Fibroblast of lung (primary cell): ENCODE measurements around the gene MICB. TPM values are rescaled to one million over a fixed set of nuclear protein-coding genes. Genes with fewer than 3 reads are reported as not detected.

ENCODE experiments used
- DNase-seq, 2 donors: peaks; one replicate each; pipeline versions ENCODE4 v3.0.0 to v3.0.0-alpha.2; 2010; ENCODE audit warnings: low read depth in 2 of 2
- H2AFZ ChIP-seq: 2 replicates; pipeline ENCODE4 v1.5.1; 2012; ENCODE audit warnings: low read length, control low read depth, inconsistent platforms
- H3K27ac ChIP-seq: 2 replicates; pipeline ENCODE4 v1.5.1; 2011; ENCODE audit warnings: low read length, control low read depth; ENCODE audit not compliant: insufficient read depth
- H3K27me3 ChIP-seq: 2 replicates; pipeline ENCODE4 v1.5.1; 2011; ENCODE audit warnings: mild to moderate bottlenecking, low read length; ENCODE audit not compliant: control insufficient read depth, insufficient read depth
- H3K36me3 ChIP-seq: 2 replicates; pipeline ENCODE4 v1.5.1; 2011; ENCODE audit warnings: low read length; ENCODE audit not compliant: control insufficient read depth, insufficient read depth
- H3K4me1 ChIP-seq: 2 replicates; pipeline ENCODE4 v1.5.1; 2011; ENCODE audit warnings: low read length; ENCODE audit not compliant: control insufficient read depth, insufficient read depth; ENCODE audit errors: extremely low read depth
- H3K4me2 ChIP-seq: 2 replicates; pipeline ENCODE4 v1.5.1; 2011; ENCODE audit warnings: low read length, control low read depth; ENCODE audit not compliant: insufficient read depth; ENCODE audit errors: extremely low read depth
- H3K4me3 ChIP-seq, 4 experiments: fragments of 200-600 bp in 1 of 4; sonication (generic) in 1 of 4; replicated peaks in 1 of 4; 2 replicates each; pipeline ENCODE4 v1.5.1; 2011 to 2016; ENCODE audit warnings: low read length in 4 of 4, low read depth in 3 of 4, mild to moderate bottlenecking in 3 of 4, control low read depth in 2 of 4, inconsistent platforms in 1 of 4, mixed read lengths in 1 of 4; ENCODE audit not compliant: insufficient read depth in 1 of 4; ENCODE audit errors: control extremely low read depth in 1 of 4
- H3K79me2 ChIP-seq: 2 replicates; pipeline ENCODE4 v1.5.1; 2012; ENCODE audit warnings: mild to moderate bottlenecking, low read length, inconsistent platforms; ENCODE audit not compliant: control insufficient read depth, insufficient read depth
- H3K9ac ChIP-seq: 2 replicates; pipeline ENCODE4 v1.5.1; 2011; ENCODE audit warnings: mild to moderate bottlenecking, low read length, control low read depth; ENCODE audit not compliant: insufficient read depth
- H3K9me3 ChIP-seq: 2 replicates; pipeline ENCODE4 v1.5.1; 2012; ENCODE audit warnings: low read depth, low read length; ENCODE audit not compliant: control insufficient read depth, insufficient read depth
- H4K20me1 ChIP-seq: 2 replicates; pipeline ENCODE4 v1.5.1; 2011; ENCODE audit warnings: low read length; ENCODE audit not compliant: control insufficient read depth, insufficient read depth; ENCODE audit errors: extremely low read depth
- EZH2 ChIP-seq: IDR thresholded peaks from 2 replicates; pipeline ENCODE4 v1.5.1; 2012; ENCODE audit warnings: low read length, control low read depth, mild to moderate bottlenecking; ENCODE audit errors: missing control alignments
- polyA plus RNA-seq, 2 donors: library from polyadenylated mRNA; depleted of rRNA in 1 of 2; stranded (reverse) in 1 of 2; unstranded in 1 of 2; fragments of >200 nt; gene quantifications; 2 replicates each; pipeline ENCODE4 v1.2.1, GENCODE V29; 2011 to 2012; ENCODE audit warnings: missing spikeins in 1 of 2
- total RNA-seq: library from RNA; depleted of rRNA; stranded (reverse); fragments of >200 nt; gene quantifications from 2 replicates; pipeline ENCODE4 v1.2.1, GENCODE V29; 2014
- TF ChIP-seq, protein P1 (sequence below), 2 donors: IDR thresholded peaks in 1 of 2; conservative IDR thresholded peaks in 1 of 2; 1 replicate in 1 of 2; 2 replicates in 1 of 2; pipeline ENCODE4 v1.5.1; 2011 to 2012; ENCODE audit warnings: low read length in 2 of 2, control low read depth in 1 of 2, inconsistent platforms in 1 of 2, low read depth in 1 of 2, mild to moderate bottlenecking in 1 of 2

The MICB gene
- total and polyA plus RNA-seq, 2 donors (not counting 1 experiment from before 2014, with no cell fraction given) = 17.2 to 18.6 TPM

- Histone ChIP-seq H3K27me3 (no peaks in the 10 kb centered on the region), H2AFZ (peak overlapping the region; percentile 20), H3K4me1 (peaks cover 8% of the 10 kb centered on the region), H3K4me2 (peak overlapping the region; percentile 13), H3K79me2 (no peaks in the 10 kb centered on the region), H3K27ac (peak overlapping the region; percentile 37), H4K20me1 (no peaks in the 10 kb centered on the region), H3K36me3 (peaks cover 5% of the 10 kb centered on the region), H3K4me3 (no peak overlapping the region), H3K9me3 (no peaks in the 10 kb centered on the region), H3K9ac (no peak overlapping the region)
- no peak for DNase-seq
- TF ChIP-seq, protein P1, sequence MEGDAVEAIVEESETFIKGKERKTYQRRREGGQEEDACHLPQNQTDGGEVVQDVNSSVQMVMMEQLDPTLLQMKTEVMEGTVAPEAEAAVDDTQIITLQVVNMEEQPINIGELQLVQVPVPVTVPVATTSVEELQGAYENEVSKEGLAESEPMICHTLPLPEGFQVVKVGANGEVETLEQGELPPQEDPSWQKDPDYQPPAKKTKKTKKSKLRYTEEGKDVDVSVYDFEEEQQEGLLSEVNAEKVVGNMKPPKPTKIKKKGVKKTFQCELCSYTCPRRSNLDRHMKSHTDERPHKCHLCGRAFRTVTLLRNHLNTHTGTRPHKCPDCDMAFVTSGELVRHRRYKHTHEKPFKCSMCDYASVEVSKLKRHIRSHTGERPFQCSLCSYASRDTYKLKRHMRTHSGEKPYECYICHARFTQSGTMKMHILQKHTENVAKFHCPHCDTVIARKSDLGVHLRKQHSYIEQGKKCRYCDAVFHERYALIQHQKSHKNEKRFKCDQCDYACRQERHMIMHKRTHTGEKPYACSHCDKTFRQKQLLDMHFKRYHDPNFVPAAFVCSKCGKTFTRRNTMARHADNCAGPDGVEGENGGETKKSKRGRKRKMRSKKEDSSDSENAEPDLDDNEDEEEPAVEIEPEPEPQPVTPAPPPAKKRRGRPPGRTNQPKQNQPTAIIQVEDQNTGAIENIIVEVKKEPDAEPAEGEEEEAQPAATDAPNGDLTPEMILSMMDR (conservative IDR thresholded peaks at IDR 0.05 in 1 of 2, IDR thresholded peaks at IDR 0.05 in 1 of 2; ENCODE audit: low read depth in 1 of 2, low read length in 2 of 2) = no peak
- TF ChIP-seq EZH2 = no peak
Measured at GRCh38 chr6:31525553-31525931, 27.6 kb downstream of the MICB start.

DNA sequence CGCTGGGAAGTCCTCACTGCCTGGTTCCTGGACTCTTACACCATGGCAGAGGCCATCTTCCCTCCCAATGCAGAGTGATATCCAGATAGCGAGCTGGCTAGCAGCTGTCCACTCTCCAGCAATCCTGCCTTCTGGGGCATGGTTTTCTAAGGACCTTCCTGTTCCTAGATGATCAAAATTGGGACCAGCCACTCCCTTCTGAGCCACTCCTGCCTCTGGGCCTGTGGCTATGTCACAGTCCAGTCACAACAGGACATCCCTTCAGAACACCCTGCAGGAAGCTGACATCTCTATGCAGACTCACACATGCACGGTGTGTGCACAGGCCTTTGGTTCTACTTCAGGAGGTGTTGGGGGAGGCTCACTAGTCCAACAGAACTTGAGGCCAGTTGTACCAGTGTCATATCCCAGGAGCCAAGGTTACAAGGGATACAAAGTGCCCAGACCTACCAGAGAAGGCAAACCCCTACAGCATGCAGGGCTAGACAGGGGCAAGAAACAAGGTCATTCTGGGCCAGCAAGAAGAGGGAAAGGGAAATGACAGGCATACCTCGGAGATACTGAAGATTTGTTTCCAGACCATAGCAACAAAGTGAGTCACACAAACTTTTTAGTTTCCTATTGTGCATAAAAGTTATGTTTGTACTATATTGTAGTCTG, 28.1 kb downstream of the MICB start:
- Histone ChIP-seq H3K36me3 (peaks cover 8% of the 10 kb centered on the region), H3K79me2 (no peaks in the 10 kb centered on the region), H4K20me1 (no peaks in the 10 kb centered on the region), H3K4me1 (peaks cover 8% of the 10 kb centered on the region), H3K9me3 (no peaks in the 10 kb centered on the region), H3K4me3 (no peak overlapping the region), H3K9ac (no peak overlapping the region), H3K27me3 (no peaks in the 10 kb centered on the region), H3K27ac (peak overlapping the region; percentile 37), H3K4me2 (peak overlapping the region; percentile 25), H2AFZ (peak overlapping the region; percentile 20)
- DNase-seq = peak in 1 of 2 donors; percentile 48
- TF ChIP-seq EZH2 = no peak
- TF ChIP-seq, protein P1 (conservative IDR thresholded peaks at IDR 0.05 in 1 of 2, IDR thresholded peaks at IDR 0.05 in 1 of 2; ENCODE audit: low read depth in 1 of 2, low read length in 2 of 2) = no peak

DNA sequence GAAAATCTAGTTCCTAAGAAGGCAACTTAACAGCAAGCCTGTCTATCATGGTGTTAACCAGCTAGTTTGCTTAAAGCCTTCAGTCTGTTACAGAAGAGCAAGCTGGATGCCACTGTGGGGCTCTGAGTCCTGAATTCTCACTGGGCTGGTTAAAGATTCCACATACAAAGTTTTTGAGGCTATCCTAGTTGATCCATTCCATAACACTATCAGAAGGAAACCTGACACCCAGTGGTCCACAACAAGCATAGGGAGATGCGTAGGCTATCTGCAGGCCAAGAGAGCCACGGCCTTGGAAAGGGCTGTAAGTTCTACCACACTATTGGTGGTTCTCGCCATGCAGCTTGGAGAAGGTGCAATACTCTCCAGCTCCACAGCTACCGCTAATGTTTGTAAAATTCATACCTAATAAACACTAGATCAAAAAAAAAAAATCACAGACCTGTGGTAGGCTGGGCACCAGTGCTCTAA, 30.4 kb downstream of the MICB start:
- H3K4me1 ChIP-seq = peaks cover 8% of the 10 kb centered on the region
- H3K9ac ChIP-seq = no peak overlapping the region
- H3K79me2 ChIP-seq = peaks cover 3% of the 10 kb centered on the region
- H3K4me2 ChIP-seq = no peak overlapping the region
- H3K27ac ChIP-seq = no peak overlapping the region
- no peaks in the 10 kb centered on the region for H3K9me3 ChIP-seq
- no peaks in the 10 kb centered on the region for H3K27me3 ChIP-seq
- H3K36me3 ChIP-seq = peaks cover 19% of the 10 kb centered on the region
- no peaks in the 10 kb centered on the region for H4K20me1 ChIP-seq
- no peak for TF ChIP-seq EZH2
- TF ChIP-seq, protein P1 (conservative IDR thresholded peaks at IDR 0.05 in 1 of 2, IDR thresholded peaks at IDR 0.05 in 1 of 2; ENCODE audit: low read depth in 1 of 2, low read length in 2 of 2) = no peak
- no peak for DNase-seq
- H2AFZ ChIP-seq = no peak overlapping the region
- H3K4me3 ChIP-seq = no peak overlapping the region
